ENCODE results near the gene ACBD6.

The ACBD6 gene

GRCh38 chr1:180287988-180288705 is 214.2 kb downstream of the ACBD6 start:
- DNase-seq = no peak

GRCh38 chr1:180286417-180286816 is 216.0 kb downstream of the ACBD6 start:
- no peak for DNase-seq

- DNase-seq = no peak
Measured at GRCh38 chr1:180283098-180283497, 219.3 kb downstream of the ACBD6 start.

GRCh38 chr1:180282401-180283044 is 219.9 kb downstream of the ACBD6 start:
- no peak for DNase-seq

- no peak for DNase-seq
Measured at GRCh38 chr1:180281490-180281889, 220.9 kb downstream of the ACBD6 start.

GRCh38 chr1:180280617-180281016 is 221.8 kb downstream of the ACBD6 start:
- DNase-seq = no peak

GRCh38 chr1:180279651-180280050 is 222.7 kb downstream of the ACBD6 start:
- DNase-seq = no peak

GRCh38 chr1:180278596-180279395 is 223.6 kb downstream of the ACBD6 start:
- no peak for DNase-seq

- no peak for DNase-seq
Measured at GRCh38 chr1:180278194-180278515, 224.2 kb downstream of the ACBD6 start.

- no peak for DNase-seq
Measured at GRCh38 chr1:180277476-180278193, 224.7 kb downstream of the ACBD6 start.

GRCh38 chr1:180275726-180276125 is 226.7 kb downstream of the ACBD6 start:
- no peak for DNase-seq

- no peak for DNase-seq
Measured at GRCh38 chr1:180274221-180274620, 228.2 kb downstream of the ACBD6 start.

- no peak for DNase-seq
Measured at GRCh38 chr1:180273066-180273465, 229.3 kb downstream of the ACBD6 start.

GRCh38 chr1:180272395-180272794 is 230.0 kb downstream of the ACBD6 start:
- DNase-seq = no peak

GRCh38 chr1:180271272-180272255 is 230.8 kb downstream of the ACBD6 start:
- DNase-seq = no peak

GRCh38 chr1:180270530-180271271 is 231.7 kb downstream of the ACBD6 start:
- DNase-seq = no peak

- peak; percentile 55 for DNase-seq
Measured at GRCh38 chr1:180269645-180270529, 232.5 kb downstream of the ACBD6 start.

GRCh38 chr1:180268556-180269075 is 233.8 kb downstream of the ACBD6 start:
- peak; percentile 6 for DNase-seq

- DNase-seq = peak; percentile 9
Measured at GRCh38 chr1:180267761-180268555, 234.4 kb downstream of the ACBD6 start.
